Effector memory CD8-positive, alpha-beta T cell (primary cell): ENCODE results near the gene PAK2.
"Not testable (repeated sequence)": the region's sequence is repeated elsewhere in the genome, so short reads cannot be mapped to it uniquely, and the experiment has no call there.

Experiments used
- ATAC-seq: fragments of 150-1000 bp; cut with Tn5 transposase; replicated peaks from 2 replicates; pipeline ENCODE4 v1.10.0; 2021; ENCODE audit warnings: mild to moderate bottlenecking, moderate library complexity
- DNase-seq, 3 experiments: peaks; one replicate each; pipeline ENCODE4 v3.0.0; 2021
- H3K27ac Mint-ChIP-seq, 2 donors: one replicate each; pipeline ENCODE4 v1.8.0; 2022; ENCODE audit warnings: mild to moderate bottlenecking in 2 of 2, mixed read lengths in 2 of 2, moderate library complexity in 2 of 2
- H3K27me3 Mint-ChIP-seq, 2 donors: one replicate each; pipeline ENCODE4 v1.8.0; 2022; ENCODE audit warnings: mixed read lengths in 2 of 2
- H3K36me3 Mint-ChIP-seq: one replicate; pipeline ENCODE4 v1.8.0; 2022; ENCODE audit warnings: mild to moderate bottlenecking, moderate library complexity, mixed read lengths; ENCODE audit not compliant: insufficient read depth
- H3K4me1 Mint-ChIP-seq, 2 donors: one replicate each; pipeline ENCODE4 v1.8.0; 2022; ENCODE audit warnings: low read depth in 2 of 2, mixed read lengths in 2 of 2
- H3K4me3 Mint-ChIP-seq, 2 donors: one replicate each; pipeline ENCODE4 v1.8.0; 2022; ENCODE audit warnings: mild to moderate bottlenecking in 2 of 2, mixed read lengths in 2 of 2, moderate library complexity in 2 of 2
- H3K9me3 Mint-ChIP-seq, 2 donors: one replicate each; pipeline ENCODE4 v1.8.0; 2022; ENCODE audit warnings: mixed read lengths in 2 of 2

PAK2 gene

GRCh38 chr3:196849180-196849741 is 109.6 kb downstream of the PAK2 start:
- no peak overlapping the region for H3K27ac Mint-ChIP-seq
- H3K4me3 Mint-ChIP-seq, result no peak overlapping the region
- DNase-seq (no peak), ATAC-seq (no peak)
- H3K9me3 Mint-ChIP-seq, result no peaks in the 10 kb centered on the region
- peaks cover 16 to 30% of the 10 kb centered on the region in 2 donors for H3K27me3 Mint-ChIP-seq
- H3K36me3 Mint-ChIP-seq, result peaks cover 3% of the 10 kb centered on the region
- H3K4me1 Mint-ChIP-seq, result no peaks in the 10 kb centered on the region

GRCh38 chr3:196863000-196863399 is 123.3 kb downstream of the PAK2 start:
- H3K36me3 Mint-ChIP-seq, H3K9me3 Mint-ChIP-seq, H3K4me1 Mint-ChIP-seq, DNase-seq, H3K4me3 Mint-ChIP-seq, H3K27ac Mint-ChIP-seq, ATAC-seq: not testable (repeated sequence)
- peaks cover 5 to 18% of the 10 kb centered on the region in 2 donors for H3K27me3 Mint-ChIP-seq

GRCh38 chr3:196867155-196867506 is 127.5 kb downstream of the PAK2 start:
- Mint-ChIP-seq H3K4me3 (peak overlapping the region; percentile 90 to 98), H3K36me3 (peaks cover 25% of the 10 kb centered on the region), H3K27ac (peak overlapping the region; percentile 92 to 94), H3K9me3 (no peaks in the 10 kb centered on the region), H3K4me1 (peaks cover 6 to 15% of the 10 kb centered on the region in 2 donors), H3K27me3 (no peaks in the 10 kb centered on the region)
- DNase-seq, result peak in 1 of 3 experiments; percentile 1
- ATAC-seq, result no peak

- H3K27me3 Mint-ChIP-seq, result no peaks in the 10 kb centered on the region
- DNase-seq, result peak; percentile 80 to 85 (median 81)
- peak; percentile 95 for ATAC-seq
- H3K27ac Mint-ChIP-seq, result peak within 1 kb of the TSS; percentile 94 to 99
- H3K36me3 Mint-ChIP-seq, result peaks cover 25% of the 10 kb centered on the region
- H3K4me3 Mint-ChIP-seq, result peak within 1 kb of the TSS; percentile 90 to 98
- H3K9me3 Mint-ChIP-seq, result no peaks in the 10 kb centered on the region
- peaks cover 6 to 16% of the 10 kb centered on the region in 2 donors for H3K4me1 Mint-ChIP-seq
These were observed 128.0 kb downstream of the PAK2 start, which contains the start of gene SENP5 for GRCh38 chr3:196867507-196868296. Gene SENP5 (plus strand): TSS chr3:196867920. CDS start chr3:196885182, 17,262 bp downstream.

GRCh38 chr3:196868297-196868661 is 128.6 kb downstream of the PAK2 start:
- H3K27ac Mint-ChIP-seq, result peak overlapping the region; percentile 91 to 99
- H3K9me3 Mint-ChIP-seq, result no peaks in the 10 kb centered on the region
- H3K36me3 Mint-ChIP-seq, result peaks cover 25% of the 10 kb centered on the region
- DNase-seq (peak in 2 of 3 experiments; percentile 1 to 5), ATAC-seq (peak; percentile 4)
- H3K27me3 Mint-ChIP-seq, result no peaks in the 10 kb centered on the region
- peaks cover 6 to 16% of the 10 kb centered on the region in 2 donors for H3K4me1 Mint-ChIP-seq
- H3K4me3 Mint-ChIP-seq, result peak overlapping the region; percentile 90 to 98

- ATAC-seq, result no peak
- no peak for DNase-seq
- no peak overlapping the region for H3K27ac Mint-ChIP-seq
These were observed 132.7 kb downstream of the PAK2 start for GRCh38 chr3:196872316-196872715.

GRCh38 chr3:196874511-196875094 is 134.9 kb downstream of the PAK2 start:
- not testable (repeated sequence) for H3K4me3 Mint-ChIP-seq, DNase-seq, ATAC-seq, H3K27me3 Mint-ChIP-seq, H3K9me3 Mint-ChIP-seq
- Mint-ChIP-seq H3K36me3 (peaks cover 16% of the 10 kb centered on the region), H3K4me1 (peaks cover 20 to 47% of the 10 kb centered on the region in 2 donors), H3K27ac (peak overlapping the region in 1 of 2 donors; percentile 23)

More at GRCh38 chr3:196872316-196872715, 132.7 kb downstream of the PAK2 start:
- H3K9me3 Mint-ChIP-seq, result no peaks in the 10 kb centered on the region
- no peak overlapping the region for H3K4me3 Mint-ChIP-seq
- no peaks in the 10 kb centered on the region for H3K27me3 Mint-ChIP-seq
- H3K36me3 Mint-ChIP-seq, result peaks cover 31% of the 10 kb centered on the region
- peaks cover 11 to 28% of the 10 kb centered on the region in 2 donors for H3K4me1 Mint-ChIP-seq

- no peaks in the 10 kb centered on the region for H3K9me3 Mint-ChIP-seq
- H3K36me3 Mint-ChIP-seq, result peaks cover 12% of the 10 kb centered on the region
- peaks cover 20 to 46% of the 10 kb centered on the region in 2 donors for H3K4me1 Mint-ChIP-seq
- H3K4me3 Mint-ChIP-seq, result no peak overlapping the region
- no peaks in the 10 kb centered on the region for H3K27me3 Mint-ChIP-seq
- H3K27ac Mint-ChIP-seq, result peak overlapping the region in 1 of 2 donors; percentile 23
- ATAC-seq (no peak), DNase-seq (no peak)
These were observed 135.6 kb downstream of the PAK2 start for GRCh38 chr3:196875258-196875657.
